ENCODE data around the gene RPL9. TPM values are rescaled to one million over a fixed set of nuclear protein-coding genes. Genes with fewer than 3 reads are reported as not detected.

Gene RPL9
- total RNA-seq, 1 donor from 2014 or later = 1,562 TPM

DNA sequence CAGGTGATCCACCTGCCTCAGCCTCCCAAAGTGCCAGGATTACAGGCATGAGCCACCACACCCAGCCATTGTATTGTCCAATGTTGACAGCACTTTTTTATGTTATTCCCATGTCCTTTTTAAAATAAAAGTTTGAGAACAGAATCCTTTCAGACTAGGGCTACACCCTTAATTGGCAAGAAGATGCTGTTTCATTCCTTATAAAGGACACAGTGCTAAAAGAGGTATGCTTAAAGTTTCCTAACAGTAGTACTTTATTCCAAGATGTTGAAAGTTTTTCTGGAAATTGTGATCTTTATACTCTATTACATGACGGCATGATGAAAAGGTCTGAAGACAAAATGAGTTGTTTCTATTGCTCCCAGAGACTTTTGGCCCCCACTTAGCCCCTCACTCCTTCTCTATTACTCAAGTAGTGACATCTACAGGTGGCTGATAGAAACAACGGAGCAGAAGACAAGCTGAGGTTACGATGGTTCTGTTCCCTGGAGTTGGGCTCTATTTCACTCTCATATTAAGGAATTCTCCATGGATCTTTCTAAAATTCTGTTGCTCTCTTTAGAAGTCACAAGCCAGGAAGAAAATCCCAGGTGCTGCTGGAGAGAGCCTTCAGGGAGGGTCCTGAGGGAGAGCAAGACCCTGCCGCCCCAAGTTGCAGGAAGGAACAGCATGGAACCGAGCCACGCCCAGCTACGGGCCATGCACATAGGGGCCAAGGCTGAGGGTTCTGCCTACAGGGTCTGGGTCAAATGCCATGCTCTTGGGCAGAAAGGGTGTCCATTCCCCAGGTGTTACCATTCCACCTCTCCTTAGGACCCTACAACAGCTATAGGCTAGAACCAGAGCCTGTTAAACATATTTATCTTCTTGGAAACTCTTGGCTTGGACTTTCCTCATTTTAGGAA is 22.8 kb downstream of the RPL9 start:
- no peaks in the 10 kb centered on the region for H3K4me1 Mint-ChIP-seq (ENCODE audit: unreplicated experiment)
- TF ChIP-seq, protein P1, sequence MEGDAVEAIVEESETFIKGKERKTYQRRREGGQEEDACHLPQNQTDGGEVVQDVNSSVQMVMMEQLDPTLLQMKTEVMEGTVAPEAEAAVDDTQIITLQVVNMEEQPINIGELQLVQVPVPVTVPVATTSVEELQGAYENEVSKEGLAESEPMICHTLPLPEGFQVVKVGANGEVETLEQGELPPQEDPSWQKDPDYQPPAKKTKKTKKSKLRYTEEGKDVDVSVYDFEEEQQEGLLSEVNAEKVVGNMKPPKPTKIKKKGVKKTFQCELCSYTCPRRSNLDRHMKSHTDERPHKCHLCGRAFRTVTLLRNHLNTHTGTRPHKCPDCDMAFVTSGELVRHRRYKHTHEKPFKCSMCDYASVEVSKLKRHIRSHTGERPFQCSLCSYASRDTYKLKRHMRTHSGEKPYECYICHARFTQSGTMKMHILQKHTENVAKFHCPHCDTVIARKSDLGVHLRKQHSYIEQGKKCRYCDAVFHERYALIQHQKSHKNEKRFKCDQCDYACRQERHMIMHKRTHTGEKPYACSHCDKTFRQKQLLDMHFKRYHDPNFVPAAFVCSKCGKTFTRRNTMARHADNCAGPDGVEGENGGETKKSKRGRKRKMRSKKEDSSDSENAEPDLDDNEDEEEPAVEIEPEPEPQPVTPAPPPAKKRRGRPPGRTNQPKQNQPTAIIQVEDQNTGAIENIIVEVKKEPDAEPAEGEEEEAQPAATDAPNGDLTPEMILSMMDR (IDR thresholded peaks at IDR 0.05; ENCODE audit: unreplicated experiment) = no peak
- no peak for DNase-seq (ENCODE audit: low spot score)
- no peaks in the 10 kb centered on the region for H3K9me3 Mint-ChIP-seq (ENCODE audit: unreplicated experiment)
- H3K27ac Mint-ChIP-seq (ENCODE audit: unreplicated experiment) = no peak overlapping the region
- H3K27me3 Mint-ChIP-seq (ENCODE audit: unreplicated experiment) = peaks cover 10% of the 10 kb centered on the region
- H3K4me3 Mint-ChIP-seq (ENCODE audit: unreplicated experiment) = no peak overlapping the region
- no peaks in the 10 kb centered on the region for H3K36me3 Mint-ChIP-seq (ENCODE audit: low read depth, unreplicated experiment)

DNA sequence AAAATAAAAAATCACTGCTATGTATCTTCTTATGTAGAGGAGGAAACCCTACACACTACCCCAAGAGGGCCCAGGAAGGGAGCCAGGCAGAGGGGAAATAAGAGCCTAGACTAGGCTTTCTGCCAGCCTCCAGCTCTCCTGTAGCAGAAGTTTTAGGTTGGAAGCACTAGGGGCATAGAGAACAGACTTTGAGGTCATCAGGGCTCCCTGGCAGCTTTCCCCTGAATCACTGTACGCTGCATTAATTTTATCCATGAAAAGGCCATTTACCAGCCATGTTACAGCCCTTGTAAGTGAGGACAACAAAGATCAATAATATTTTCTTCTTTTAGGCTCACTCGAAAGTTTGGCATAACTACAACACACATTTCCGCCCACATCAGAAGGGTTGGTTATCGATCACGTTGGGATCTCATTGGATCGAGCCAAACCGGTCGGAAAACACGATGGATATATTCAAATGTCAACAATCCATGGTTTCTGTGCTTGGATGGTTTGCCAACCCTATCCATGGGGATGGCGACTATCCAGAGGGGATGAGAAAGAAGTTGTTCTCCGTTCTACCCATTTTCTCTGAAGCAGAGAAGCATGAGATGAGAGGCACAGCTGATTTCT is 24.7 kb downstream of the RPL9 start:
- H3K9me3 Mint-ChIP-seq (ENCODE audit: unreplicated experiment) = no peaks in the 10 kb centered on the region
- H3K36me3 Mint-ChIP-seq (ENCODE audit: low read depth, unreplicated experiment) = no peaks in the 10 kb centered on the region
- no peak overlapping the region for H3K4me3 Mint-ChIP-seq (ENCODE audit: unreplicated experiment)
- TF ChIP-seq, protein P1 (IDR thresholded peaks at IDR 0.05; ENCODE audit: unreplicated experiment) = no peak
- no peak for DNase-seq (ENCODE audit: low spot score)
- no peaks in the 10 kb centered on the region for H3K4me1 Mint-ChIP-seq (ENCODE audit: unreplicated experiment)
- H3K27me3 Mint-ChIP-seq (ENCODE audit: unreplicated experiment) = peaks cover 10% of the 10 kb centered on the region
- H3K27ac Mint-ChIP-seq (ENCODE audit: unreplicated experiment) = no peak overlapping the region

DNA sequence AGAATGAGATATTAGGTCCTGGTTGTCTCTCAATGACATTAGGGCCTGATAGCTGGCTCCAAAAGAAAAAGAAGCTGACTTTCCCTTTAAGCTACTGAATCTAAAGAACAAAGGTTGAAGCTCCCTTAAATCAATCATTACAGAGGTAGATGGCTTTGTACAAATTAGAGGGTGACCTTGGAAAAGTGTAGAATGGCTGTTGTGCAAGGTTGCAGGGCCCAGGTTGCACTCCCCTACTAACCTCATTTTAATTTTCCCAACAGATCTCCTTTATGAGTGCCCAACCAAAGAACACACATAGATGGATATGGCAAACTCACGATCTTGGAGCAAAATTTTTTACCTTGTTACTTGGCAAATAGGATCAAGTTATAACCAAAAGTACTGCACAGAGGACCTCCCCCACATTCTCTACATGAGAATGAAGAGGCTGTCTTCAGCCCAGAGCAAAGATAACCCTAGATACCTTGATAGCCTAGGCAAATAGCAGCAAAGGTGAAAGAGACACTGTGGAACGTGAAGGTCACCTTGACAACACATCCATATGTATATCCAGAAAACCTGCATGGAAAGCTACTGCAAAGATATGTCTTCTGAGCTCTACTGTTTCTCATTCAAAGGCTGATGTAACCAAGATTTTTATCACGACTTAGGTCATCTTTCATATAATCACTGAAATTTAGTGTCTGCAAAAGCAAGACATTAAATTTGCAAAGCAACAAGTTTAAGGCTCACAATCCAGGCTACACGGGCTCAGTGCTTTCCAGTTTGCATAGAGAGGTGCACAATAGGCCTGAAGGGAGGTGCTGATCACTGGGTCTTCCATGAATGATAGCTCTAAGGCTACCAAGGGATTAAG is 29.0 kb downstream of the RPL9 start:
- peaks cover 2% of the 10 kb centered on the region for H3K27me3 Mint-ChIP-seq (ENCODE audit: unreplicated experiment)
- H3K4me3 Mint-ChIP-seq (ENCODE audit: unreplicated experiment) = no peak overlapping the region
- DNase-seq (ENCODE audit: low spot score) = no peak
- H3K27ac Mint-ChIP-seq (ENCODE audit: unreplicated experiment) = no peak overlapping the region
- H3K36me3 Mint-ChIP-seq (ENCODE audit: low read depth, unreplicated experiment) = no peaks in the 10 kb centered on the region
- TF ChIP-seq, protein P1 (IDR thresholded peaks at IDR 0.05; ENCODE audit: unreplicated experiment) = no peak
- no peaks in the 10 kb centered on the region for H3K4me1 Mint-ChIP-seq (ENCODE audit: unreplicated experiment)
- no peaks in the 10 kb centered on the region for H3K9me3 Mint-ChIP-seq (ENCODE audit: unreplicated experiment)

DNA sequence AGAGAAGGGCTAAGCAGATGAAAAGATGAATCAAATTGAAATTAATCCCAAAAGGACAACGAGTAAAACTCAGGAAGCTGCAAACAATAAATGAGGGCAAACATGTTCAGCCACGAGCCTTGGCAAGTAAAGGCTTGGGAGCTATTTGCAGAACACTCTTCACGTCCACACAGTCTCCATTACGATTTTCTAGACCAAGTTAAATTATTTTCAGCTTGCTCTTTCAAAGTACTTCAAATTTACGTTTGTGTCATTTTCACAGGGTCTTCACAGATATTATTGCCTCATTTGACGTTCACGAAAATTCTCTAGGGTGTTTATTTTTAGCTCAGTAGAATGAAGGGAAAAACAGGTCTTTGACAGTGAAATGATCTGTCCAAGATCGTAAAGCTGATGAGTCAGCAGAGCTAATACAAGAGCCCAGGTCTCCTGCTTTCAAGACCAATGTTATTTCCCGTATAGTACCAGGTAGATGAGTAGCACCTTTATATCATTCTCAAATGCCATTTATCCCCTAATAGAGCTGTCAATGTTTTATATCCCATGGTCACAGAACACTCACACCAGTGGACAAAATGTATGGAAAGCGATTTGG is 31.1 kb downstream of the RPL9 start:
- DNase-seq (ENCODE audit: low spot score) = no peak
- no peaks in the 10 kb centered on the region for H3K27me3 Mint-ChIP-seq (ENCODE audit: unreplicated experiment)
- no peak overlapping the region for H3K27ac Mint-ChIP-seq (ENCODE audit: unreplicated experiment)
- H3K36me3 Mint-ChIP-seq (ENCODE audit: low read depth, unreplicated experiment) = no peaks in the 10 kb centered on the region
- no peak overlapping the region for H3K4me3 Mint-ChIP-seq (ENCODE audit: unreplicated experiment)
- no peaks in the 10 kb centered on the region for H3K4me1 Mint-ChIP-seq (ENCODE audit: unreplicated experiment)
- TF ChIP-seq, protein P1 (IDR thresholded peaks at IDR 0.05; ENCODE audit: unreplicated experiment) = no peak
- H3K9me3 Mint-ChIP-seq (ENCODE audit: unreplicated experiment) = no peaks in the 10 kb centered on the region
